ENCODE data around the gene TMEM131.

DNA sequence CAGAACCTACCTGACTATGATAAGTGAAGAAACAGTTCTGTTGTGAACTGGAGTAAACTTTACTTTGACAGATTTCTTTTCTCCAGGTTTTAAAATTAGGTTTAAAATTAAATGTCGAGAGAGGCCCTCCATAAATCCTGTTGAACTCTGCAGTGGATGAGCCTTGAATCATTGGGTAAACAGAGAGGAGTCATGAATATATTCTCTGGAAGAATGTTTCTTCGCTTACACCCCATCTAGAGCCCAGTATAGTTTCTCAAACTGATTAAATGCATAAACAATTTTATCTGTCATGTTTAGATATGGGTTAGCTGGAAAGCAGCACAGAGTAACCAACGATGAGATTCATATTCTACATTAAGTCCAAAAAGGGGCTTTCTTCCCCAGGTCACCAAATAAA, 198.4 kb downstream of the TMEM131 start:
- TF ChIP-seq, protein P1, sequence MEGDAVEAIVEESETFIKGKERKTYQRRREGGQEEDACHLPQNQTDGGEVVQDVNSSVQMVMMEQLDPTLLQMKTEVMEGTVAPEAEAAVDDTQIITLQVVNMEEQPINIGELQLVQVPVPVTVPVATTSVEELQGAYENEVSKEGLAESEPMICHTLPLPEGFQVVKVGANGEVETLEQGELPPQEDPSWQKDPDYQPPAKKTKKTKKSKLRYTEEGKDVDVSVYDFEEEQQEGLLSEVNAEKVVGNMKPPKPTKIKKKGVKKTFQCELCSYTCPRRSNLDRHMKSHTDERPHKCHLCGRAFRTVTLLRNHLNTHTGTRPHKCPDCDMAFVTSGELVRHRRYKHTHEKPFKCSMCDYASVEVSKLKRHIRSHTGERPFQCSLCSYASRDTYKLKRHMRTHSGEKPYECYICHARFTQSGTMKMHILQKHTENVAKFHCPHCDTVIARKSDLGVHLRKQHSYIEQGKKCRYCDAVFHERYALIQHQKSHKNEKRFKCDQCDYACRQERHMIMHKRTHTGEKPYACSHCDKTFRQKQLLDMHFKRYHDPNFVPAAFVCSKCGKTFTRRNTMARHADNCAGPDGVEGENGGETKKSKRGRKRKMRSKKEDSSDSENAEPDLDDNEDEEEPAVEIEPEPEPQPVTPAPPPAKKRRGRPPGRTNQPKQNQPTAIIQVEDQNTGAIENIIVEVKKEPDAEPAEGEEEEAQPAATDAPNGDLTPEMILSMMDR (IDR thresholded peaks at IDR 0.05; ENCODE audit: insufficient read depth, low read depth, low read length): no peak
- TF ChIP-seq EZH2 (IDR thresholded peaks at IDR 0.05; ENCODE audit: insufficient read depth, low read length): no peak

Data from astrocyte (in vitro differentiated cells and primary cell).